Prostate gland (tissue), 2 donors: Measurements from ENCODE around the gene SPECC1.

ENCODE experiments used
- POLR2A ChIP-seq: fragments of 450-650 bp; IDR thresholded peaks from one replicate; pipeline ENCODE4 v1.6.1; 2016; ENCODE audit warnings: antibody characterized with exemption, mild to moderate bottlenecking
- TF ChIP-seq, protein P1 (sequence below), 4 experiments: fragments of 200-600 bp in 2 of 4; fragments of 450-650 bp in 2 of 4; sonication (generic) in 2 of 4; IDR thresholded peaks; 1 replicate in 3 of 4; 2 replicates in 1 of 4; pipeline ENCODE4 v1.5.1; 2016 to 2019; ENCODE audit warnings: antibody characterized with exemption in 4 of 4, mild to moderate bottlenecking in 2 of 4, moderate library complexity in 2 of 4

DNA sequence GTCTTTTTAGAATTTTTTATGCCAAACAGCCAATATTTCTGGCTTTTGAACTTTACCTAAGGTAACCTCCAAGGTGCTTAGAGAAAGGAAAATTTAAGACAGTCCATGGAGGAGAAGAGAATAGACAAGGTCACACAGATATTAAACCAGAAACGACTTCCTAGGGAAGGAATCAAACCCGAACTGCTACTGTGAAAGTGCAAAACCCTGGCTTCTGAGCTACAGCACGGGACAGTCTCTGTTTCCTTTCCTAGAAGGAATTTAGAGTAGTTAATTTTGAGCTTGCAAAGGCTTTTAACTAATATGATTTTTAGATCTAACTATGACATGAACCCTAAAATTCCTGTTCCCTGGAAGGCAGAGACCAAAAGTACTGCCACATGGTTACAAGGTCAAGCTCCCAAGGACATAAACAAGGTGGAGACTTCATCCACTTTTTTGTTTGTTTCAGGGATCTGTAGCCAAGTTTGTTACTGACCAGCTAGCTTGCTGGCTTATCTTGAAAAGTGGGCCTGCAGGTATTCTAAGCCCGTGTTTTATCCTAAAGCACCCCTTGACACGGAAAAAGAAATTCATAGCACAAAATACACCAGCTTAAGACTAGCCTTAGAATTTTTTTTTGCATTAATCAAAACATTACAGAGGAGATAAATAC is 188.2 kb downstream of the SPECC1 start:
- TF ChIP-seq, protein P1, sequence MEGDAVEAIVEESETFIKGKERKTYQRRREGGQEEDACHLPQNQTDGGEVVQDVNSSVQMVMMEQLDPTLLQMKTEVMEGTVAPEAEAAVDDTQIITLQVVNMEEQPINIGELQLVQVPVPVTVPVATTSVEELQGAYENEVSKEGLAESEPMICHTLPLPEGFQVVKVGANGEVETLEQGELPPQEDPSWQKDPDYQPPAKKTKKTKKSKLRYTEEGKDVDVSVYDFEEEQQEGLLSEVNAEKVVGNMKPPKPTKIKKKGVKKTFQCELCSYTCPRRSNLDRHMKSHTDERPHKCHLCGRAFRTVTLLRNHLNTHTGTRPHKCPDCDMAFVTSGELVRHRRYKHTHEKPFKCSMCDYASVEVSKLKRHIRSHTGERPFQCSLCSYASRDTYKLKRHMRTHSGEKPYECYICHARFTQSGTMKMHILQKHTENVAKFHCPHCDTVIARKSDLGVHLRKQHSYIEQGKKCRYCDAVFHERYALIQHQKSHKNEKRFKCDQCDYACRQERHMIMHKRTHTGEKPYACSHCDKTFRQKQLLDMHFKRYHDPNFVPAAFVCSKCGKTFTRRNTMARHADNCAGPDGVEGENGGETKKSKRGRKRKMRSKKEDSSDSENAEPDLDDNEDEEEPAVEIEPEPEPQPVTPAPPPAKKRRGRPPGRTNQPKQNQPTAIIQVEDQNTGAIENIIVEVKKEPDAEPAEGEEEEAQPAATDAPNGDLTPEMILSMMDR (IDR thresholded peaks at IDR 0.05) = no peak
- TF ChIP-seq POLR2A = no peak
